Epidermal melanocyte (primary cell): ENCODE results near the gene LRRC27.
"Not testable (repeated sequence)": the region's sequence is repeated elsewhere in the genome, so short reads cannot be mapped to it uniquely, and the experiment has no call there.

Experiments used
- DNase-seq: peaks from one replicate; pipeline ENCODE4 v3.0.0; 2011; ENCODE audit warnings: low spot score; ENCODE audit not compliant: insufficient read length

Gene LRRC27

GRCh38 chr10:132331601-132332432 is at the start of gene LRRC27:
LRRC27 (plus strand) TSS chr10:132332193; CDS start chr10:132333525, 1,332 bp downstream.
- peak; percentile 99 for DNase-seq

GRCh38 chr10:132282667-132283603 is 49.1 kb upstream of the LRRC27 start:
- no peak for DNase-seq

GRCh38 chr10:132283604-132284382 is 48.2 kb upstream of the LRRC27 start:
- DNase-seq: no peak

GRCh38 chr10:132289439-132289838 is 42.6 kb upstream of the LRRC27 start:
- DNase-seq: no peak

GRCh38 chr10:132290631-132291030 is 41.4 kb upstream of the LRRC27 start:
- no peak for DNase-seq

GRCh38 chr10:132291826-132292225 is 40.2 kb upstream of the LRRC27 start:
- DNase-seq: no peak

GRCh38 chr10:132292287-132293200 is 39.4 kb upstream of the LRRC27 start:
- no peak for DNase-seq

GRCh38 chr10:132293201-132293812 is 38.7 kb upstream of the LRRC27 start:
- no peak for DNase-seq

GRCh38 chr10:132293813-132294520 is 38.0 kb upstream of the LRRC27 start:
- DNase-seq: no peak

- no peak for DNase-seq
Observed at GRCh38 chr10:132294561-132295318, 37.3 kb upstream of the LRRC27 start.

GRCh38 chr10:132295481-132295880 is 36.5 kb upstream of the LRRC27 start:
- not testable (repeated sequence) for DNase-seq

GRCh38 chr10:132296666-132297443 is 35.1 kb upstream of the LRRC27 start:
- DNase-seq: no peak

- DNase-seq: no peak
Observed at GRCh38 chr10:132297526-132297925, 34.5 kb upstream of the LRRC27 start.

- no peak for DNase-seq
Observed at GRCh38 chr10:132298038-132298881, 33.7 kb upstream of the LRRC27 start.

GRCh38 chr10:132299371-132300336 is 32.3 kb upstream of the LRRC27 start:
- no peak for DNase-seq

GRCh38 chr10:132300582-132300981 is 31.4 kb upstream of the LRRC27 start:
- DNase-seq: no peak
